NK-92 (cell line): ENCODE measurements around the gene CCDC27.

ENCODE experiments used
- DNase-seq: peaks from one replicate; lab custom pipeline; 2025; ENCODE audit not compliant: unreplicated experiment; lab: John Stamatoyannopoulos, UW

The CCDC27 gene

GRCh38 chr1:3774276-3774945 lies 22.2 kb downstream of the CCDC27 start:
- DNase-seq, result no peak

GRCh38 chr1:3774946-3775489 lies 22.8 kb downstream of the CCDC27 start:
- no peak for DNase-seq

GRCh38 chr1:3775490-3776230 lies 23.4 kb downstream of the CCDC27 start:
- no peak for DNase-seq

- no peak for DNase-seq
Observed at GRCh38 chr1:3776231-3776961, 24.1 kb downstream of the CCDC27 start.

GRCh38 chr1:3777078-3777547 lies 24.9 kb downstream of the CCDC27 start:
- DNase-seq, result no peak

- no peak for DNase-seq
Observed at GRCh38 chr1:3777647-3778589, 25.7 kb downstream of the CCDC27 start.

GRCh38 chr1:3778590-3779264 lies 26.5 kb downstream of the CCDC27 start:
- DNase-seq, result no peak

- DNase-seq, result no peak
Observed at GRCh38 chr1:3779265-3779911, 27.1 kb downstream of the CCDC27 start.

- no peak for DNase-seq
Observed at GRCh38 chr1:3779912-3780416, 27.7 kb downstream of the CCDC27 start.

GRCh38 chr1:3780901-3781300 lies 28.7 kb downstream of the CCDC27 start:
- DNase-seq, result no peak

- DNase-seq, result no peak
Observed at GRCh38 chr1:3783651-3784474, 31.6 kb downstream of the CCDC27 start.

GRCh38 chr1:3785045-3785444 lies 32.8 kb downstream of the CCDC27 start:
- DNase-seq, result no peak

- DNase-seq, result no peak
Observed at GRCh38 chr1:3785456-3786157, 33.4 kb downstream of the CCDC27 start.

GRCh38 chr1:3786468-3787348 lies 34.5 kb downstream of the CCDC27 start:
- no peak for DNase-seq

GRCh38 chr1:3787349-3787715 lies 35.1 kb downstream of the CCDC27 start:
- DNase-seq, result no peak

GRCh38 chr1:3787745-3788605 lies 35.7 kb downstream of the CCDC27 start:
- DNase-seq, result no peak
